KOPT-K1 (cell line): ENCODE data around the gene MSGN1.

ENCODE experiments used
- H3K27ac ChIP-seq: fragments of 200-600 bp; sonication (generic); 2 replicates; pipeline ENCODE4 v1.5.1; 2016; ENCODE audit warnings: antibody characterized with exemption, mild to moderate bottlenecking, low read depth, low read length; ENCODE audit not compliant: poor library complexity, severe bottlenecking
- H3K36me3 ChIP-seq: fragments of 200-600 bp; sonication (generic); 2 replicates; pipeline ENCODE4 v1.5.1; 2017; ENCODE audit warnings: antibody characterized with exemption, mild to moderate bottlenecking, low read length, moderate library complexity; ENCODE audit not compliant: insufficient read depth
- H3K9me3 ChIP-seq: fragments of 200-600 bp; sonication (generic); 2 replicates; pipeline ENCODE4 v1.5.1; 2017; ENCODE audit warnings: antibody characterized with exemption, low read length, mild to moderate bottlenecking; ENCODE audit not compliant: insufficient read depth, poor library complexity, severe bottlenecking

The MSGN1 gene

GRCh38 chr2:17851731-17852585, 35.7 kb downstream of the MSGN1 start:
- Histone ChIP-seq H3K9me3 (no peaks in the 10 kb centered on the region), H3K36me3 (no peaks in the 10 kb centered on the region), H3K27ac (no peak overlapping the region)

GRCh38 chr2:17853799-17854198, 37.5 kb downstream of the MSGN1 start:
- H3K9me3 ChIP-seq, result no peaks in the 10 kb centered on the region
- H3K27ac ChIP-seq, result no peak overlapping the region
- no peaks in the 10 kb centered on the region for H3K36me3 ChIP-seq

GRCh38 chr2:17857021-17857420, 40.8 kb downstream of the MSGN1 start:
- H3K27ac ChIP-seq, result no peak overlapping the region
- no peaks in the 10 kb centered on the region for H3K36me3 ChIP-seq
- H3K9me3 ChIP-seq, result no peaks in the 10 kb centered on the region

- Histone ChIP-seq H3K9me3 (no peaks in the 10 kb centered on the region), H3K36me3 (no peaks in the 10 kb centered on the region), H3K27ac (no peak overlapping the region)
These were observed 41.8 kb downstream of the MSGN1 start for GRCh38 chr2:17858064-17858463.

- no peaks in the 10 kb centered on the region for H3K36me3 ChIP-seq
- no peak overlapping the region for H3K27ac ChIP-seq
- no peaks in the 10 kb centered on the region for H3K9me3 ChIP-seq
These were observed 47.3 kb downstream of the MSGN1 start for GRCh38 chr2:17863539-17863938.

- Histone ChIP-seq H3K36me3 (no peaks in the 10 kb centered on the region), H3K27ac (no peak overlapping the region), H3K9me3 (no peaks in the 10 kb centered on the region)
These were observed 48.4 kb downstream of the MSGN1 start for GRCh38 chr2:17864676-17865075.

- Histone ChIP-seq H3K36me3 (no peaks in the 10 kb centered on the region), H3K9me3 (no peaks in the 10 kb centered on the region), H3K27ac (no peak overlapping the region)
These were observed 50.9 kb downstream of the MSGN1 start for GRCh38 chr2:17867133-17867532.
